Activated CD4-positive, alpha-beta T cell treated with anti-CD3 and anti-CD28 coated beads, Interleukin-2, amount 50 U/mL, for 16 hours (primary cell): ENCODE results near the gene SLC31A1.

Experiments
- DNase-seq: peaks from one replicate; pipeline ENCODE4 v3.0.0-alpha.2; 2020

SLC31A1 gene

DNA sequence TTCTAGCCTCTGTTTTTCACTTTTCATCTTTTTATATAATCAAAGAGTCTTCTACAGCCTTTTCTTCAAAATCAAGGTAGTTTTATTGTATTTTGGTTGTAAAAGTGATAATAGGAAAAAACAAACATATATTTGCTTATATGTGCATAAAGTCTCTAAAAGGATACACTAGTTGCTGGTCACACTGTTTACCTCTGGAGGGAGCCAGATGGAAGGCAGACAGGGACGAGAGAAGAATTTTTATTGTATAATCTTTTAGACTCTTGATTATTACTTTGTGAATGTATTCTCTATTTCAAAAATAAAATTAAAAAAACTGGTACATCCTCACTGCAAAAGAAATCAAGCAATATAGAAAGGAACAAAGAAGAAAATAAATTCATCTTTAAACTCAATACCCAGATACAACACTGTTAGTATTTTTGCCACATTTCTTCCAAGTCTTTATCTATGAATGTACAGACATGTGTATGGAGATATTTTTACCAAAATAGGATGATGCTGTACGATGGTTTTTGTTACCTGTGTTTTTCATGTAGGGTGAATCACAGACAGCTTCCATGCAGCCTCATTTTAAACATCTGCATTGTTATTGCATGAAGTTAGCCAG lies 88.0 kb downstream of the SLC31A1 start:
- peak; percentile 48 for DNase-seq

DNA sequence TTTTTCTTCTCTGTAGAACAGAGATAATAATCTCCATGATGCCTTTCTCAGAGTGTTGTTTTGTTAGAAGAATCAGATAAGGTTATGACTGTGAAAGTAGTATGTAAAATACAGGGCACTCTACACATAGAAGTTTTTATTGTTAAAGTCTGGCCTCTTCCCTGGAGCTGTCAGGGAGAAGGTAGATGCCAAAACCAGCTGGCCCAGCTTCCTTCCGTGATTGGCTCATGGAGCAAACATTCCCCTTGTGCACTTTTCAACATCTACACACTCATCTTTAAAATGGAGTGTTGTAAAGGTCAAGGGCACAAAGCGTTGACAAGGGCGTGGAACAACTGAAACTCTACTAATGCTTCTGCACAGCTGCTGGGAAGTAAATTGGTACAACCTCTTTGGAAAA lies 89.2 kb downstream of the SLC31A1 start:
- DNase-seq = no peak

DNA sequence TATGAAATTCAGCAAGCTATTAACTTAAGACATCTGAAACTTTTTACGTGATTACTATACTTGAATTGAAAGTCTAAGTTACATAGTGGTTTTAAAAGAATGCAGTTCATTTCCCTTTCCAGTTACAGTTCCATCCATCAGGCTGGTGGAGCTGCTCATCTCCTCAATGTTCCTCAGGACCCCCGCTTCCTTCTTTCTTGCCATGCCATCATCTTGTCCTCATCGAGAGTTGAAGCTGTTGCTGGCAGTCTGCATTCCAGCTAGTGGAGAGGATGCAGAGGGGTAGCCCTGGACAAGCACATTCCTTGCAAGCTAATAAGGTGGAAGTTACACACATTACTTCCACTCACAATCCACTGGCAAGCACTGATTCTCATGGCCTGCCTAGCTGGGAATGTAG lies 90.6 kb downstream of the SLC31A1 start:
- DNase-seq = no peak

DNA sequence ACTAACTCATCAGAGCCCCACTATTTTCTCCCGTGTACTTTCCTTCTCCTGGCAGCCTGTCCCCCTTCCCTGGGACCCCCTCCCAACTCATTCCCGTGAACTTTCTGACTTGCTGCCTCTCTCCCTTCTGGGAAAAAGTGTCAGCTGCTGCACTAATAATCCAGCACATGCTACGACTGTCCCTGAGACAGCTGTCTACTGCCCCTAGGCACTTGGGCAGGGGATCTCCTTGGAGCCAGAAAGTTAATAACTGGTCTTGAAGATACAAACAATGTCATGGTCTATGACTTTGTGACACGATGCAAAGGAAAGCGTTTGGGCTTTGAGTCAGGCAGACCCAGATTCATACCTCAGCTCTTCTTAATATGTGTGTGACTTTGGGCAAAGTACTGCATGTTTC lies 91.9 kb downstream of the SLC31A1 start:
- no peak for DNase-seq
